ENCODE results near the gene MLXIP.
"Not testable (repeated sequence)": the region's sequence is repeated elsewhere in the genome, so short reads cannot be mapped to it uniquely, and the experiment has no call there.

MLXIP gene

DNA sequence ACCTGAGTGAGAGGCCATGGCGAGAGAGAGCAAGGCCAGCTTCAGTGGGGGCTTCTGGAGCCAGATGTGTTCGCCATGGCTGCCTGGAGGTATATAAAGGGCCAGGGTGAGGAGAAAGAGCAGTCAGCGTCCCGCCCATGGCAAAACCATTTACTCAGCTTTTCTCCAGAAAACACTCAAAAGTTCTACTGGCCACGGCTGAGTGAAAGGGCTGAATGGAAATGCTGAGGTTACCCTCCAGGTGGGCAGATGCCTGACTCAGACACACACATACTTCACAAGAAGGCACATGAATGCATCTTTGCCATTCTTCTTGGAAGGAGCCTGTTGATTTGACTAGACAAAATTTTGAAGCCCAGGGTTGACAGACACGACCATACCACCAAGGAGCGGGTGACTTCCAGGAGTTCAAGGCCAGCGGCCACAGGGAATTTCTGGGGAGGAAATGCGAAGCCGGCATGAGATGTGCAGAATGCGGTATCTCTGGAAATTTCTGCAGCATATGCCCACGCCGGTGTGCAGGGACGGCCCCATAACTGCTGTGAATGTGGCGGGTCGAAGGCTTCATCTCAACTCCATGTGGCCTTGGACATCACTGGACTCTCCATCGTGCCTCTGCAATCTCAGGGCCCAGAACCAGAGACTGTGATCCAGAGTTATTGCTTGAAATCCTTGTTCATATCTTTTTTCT, 95.7 kb downstream of the MLXIP start, which contains the start of gene IL31 (continued):
- TF ChIP-seq, protein P1, sequence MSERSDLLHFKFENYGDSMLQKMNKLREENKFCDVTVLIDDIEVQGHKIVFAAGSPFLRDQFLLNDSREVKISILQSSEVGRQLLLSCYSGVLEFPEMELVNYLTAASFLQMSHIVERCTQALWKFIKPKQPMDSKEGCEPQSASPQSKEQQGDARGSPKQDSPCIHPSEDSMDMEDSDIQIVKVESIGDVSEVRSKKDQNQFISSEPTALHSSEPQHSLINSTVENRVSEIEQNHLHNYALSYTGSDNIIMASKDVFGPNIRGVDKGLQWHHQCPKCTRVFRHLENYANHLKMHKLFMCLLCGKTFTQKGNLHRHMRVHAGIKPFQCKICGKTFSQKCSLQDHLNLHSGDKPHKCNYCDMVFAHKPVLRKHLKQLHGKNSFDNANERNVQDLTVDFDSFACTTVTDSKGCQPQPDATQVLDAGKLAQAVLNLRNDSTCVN (tag by site-specific recombination; optimal IDR thresholded peaks at IDR 0.05): no peak
- TF ChIP-seq REPIN1 (tag by site-specific recombination; IDR thresholded peaks at IDR 0.05; ENCODE audit: low read depth): no peak
- no peak for TF ChIP-seq SP7 (tag by site-specific recombination; IDR thresholded peaks at IDR 0.05)
- TF ChIP-seq ZNF473 (tag by site-specific recombination; IDR thresholded peaks at IDR 0.05): no peak
- no peak for TF ChIP-seq ZNF394 (tag by site-specific recombination; IDR thresholded peaks at IDR 0.05; ENCODE audit: borderline replicate concordance)
- TF ChIP-seq, protein P2, sequence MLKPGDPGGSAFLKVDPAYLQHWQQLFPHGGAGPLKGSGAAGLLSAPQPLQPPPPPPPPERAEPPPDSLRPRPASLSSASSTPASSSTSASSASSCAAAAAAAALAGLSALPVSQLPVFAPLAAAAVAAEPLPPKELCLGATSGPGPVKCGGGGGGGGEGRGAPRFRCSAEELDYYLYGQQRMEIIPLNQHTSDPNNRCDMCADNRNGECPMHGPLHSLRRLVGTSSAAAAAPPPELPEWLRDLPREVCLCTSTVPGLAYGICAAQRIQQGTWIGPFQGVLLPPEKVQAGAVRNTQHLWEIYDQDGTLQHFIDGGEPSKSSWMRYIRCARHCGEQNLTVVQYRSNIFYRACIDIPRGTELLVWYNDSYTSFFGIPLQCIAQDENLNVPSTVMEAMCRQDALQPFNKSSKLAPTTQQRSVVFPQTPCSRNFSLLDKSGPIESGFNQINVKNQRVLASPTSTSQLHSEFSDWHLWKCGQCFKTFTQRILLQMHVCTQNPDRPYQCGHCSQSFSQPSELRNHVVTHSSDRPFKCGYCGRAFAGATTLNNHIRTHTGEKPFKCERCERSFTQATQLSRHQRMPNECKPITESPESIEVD (tag by site-specific recombination; IDR thresholded peaks at IDR 0.05): no peak
- TF ChIP-seq ZFP3 (tag by site-specific recombination; IDR thresholded peaks at IDR 0.05; ENCODE audit: low read depth): no peak
- TF ChIP-seq, protein P3, sequence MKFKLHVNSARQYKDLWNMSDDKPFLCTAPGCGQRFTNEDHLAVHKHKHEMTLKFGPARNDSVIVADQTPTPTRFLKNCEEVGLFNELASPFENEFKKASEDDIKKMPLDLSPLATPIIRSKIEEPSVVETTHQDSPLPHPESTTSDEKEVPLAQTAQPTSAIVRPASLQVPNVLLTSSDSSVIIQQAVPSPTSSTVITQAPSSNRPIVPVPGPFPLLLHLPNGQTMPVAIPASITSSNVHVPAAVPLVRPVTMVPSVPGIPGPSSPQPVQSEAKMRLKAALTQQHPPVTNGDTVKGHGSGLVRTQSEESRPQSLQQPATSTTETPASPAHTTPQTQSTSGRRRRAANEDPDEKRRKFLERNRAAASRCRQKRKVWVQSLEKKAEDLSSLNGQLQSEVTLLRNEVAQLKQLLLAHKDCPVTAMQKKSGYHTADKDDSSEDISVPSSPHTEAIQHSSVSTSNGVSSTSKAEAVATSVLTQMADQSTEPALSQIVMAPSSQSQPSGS (tag by site-specific recombination; IDR thresholded peaks at IDR 0.05; ENCODE audit: low read depth): no peak
- TF ChIP-seq, protein P4, sequence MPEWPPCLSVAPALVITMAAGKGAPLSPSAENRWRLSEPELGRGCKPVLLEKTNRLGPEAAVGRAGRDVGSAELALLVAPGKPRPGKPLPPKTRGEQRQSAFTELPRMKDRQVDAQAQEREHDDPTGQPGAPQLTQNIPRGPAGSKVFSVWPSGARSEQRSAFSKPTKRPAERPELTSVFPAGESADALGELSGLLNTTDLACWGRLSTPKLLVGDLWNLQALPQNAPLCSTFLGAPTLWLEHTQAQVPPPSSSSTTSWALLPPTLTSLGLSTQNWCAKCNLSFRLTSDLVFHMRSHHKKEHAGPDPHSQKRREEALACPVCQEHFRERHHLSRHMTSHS (tag by site-specific recombination; IDR thresholded peaks at IDR 0.05): no peak

DNA sequence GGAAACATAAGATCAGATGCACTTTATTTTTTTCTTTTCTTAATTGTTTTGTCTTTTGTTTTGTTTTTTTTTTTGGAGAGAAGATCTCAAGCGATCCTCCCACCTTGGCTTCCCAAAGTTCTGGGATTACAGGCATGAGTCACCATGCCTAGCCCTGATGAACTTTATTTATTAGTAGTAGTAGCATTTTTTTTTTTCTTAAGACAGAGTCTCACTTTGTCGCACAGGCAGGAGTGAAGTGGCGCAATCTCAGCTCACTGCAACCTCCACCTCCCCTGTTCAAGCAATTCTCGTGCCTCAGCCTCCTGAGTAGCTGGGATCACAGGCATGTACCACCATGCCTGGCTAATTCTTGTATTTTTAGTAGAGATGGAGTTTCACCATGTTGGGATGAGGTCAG, 97.9 kb downstream of the MLXIP start:
- H3K4me1 ChIP-seq (ENCODE audit: control insufficient read depth, insufficient read depth, low read length); H3K4me3 ChIP-seq (ENCODE audit: low read depth, low read length); POLR2A ChIA-PET; H3K9me3 ChIP-seq (ENCODE audit: control insufficient read depth, insufficient read depth, low read depth, low read length); H3K36me3 ChIP-seq (ENCODE audit: control insufficient read depth in 2 of 2, insufficient read depth in 1 of 2, low read length in 2 of 2); H3K27ac ChIP-seq (ENCODE audit: extremely low read depth, low read depth, low read length): not testable (repeated sequence)
- CTCF ChIA-PET: interaction anchor here (0.7 to 2.0 kb wide), 2 partner anchors 14 to 53 kb away, joined by 3 to 8 read pairs; no protein-coding TSS in a partner anchor

DNA sequence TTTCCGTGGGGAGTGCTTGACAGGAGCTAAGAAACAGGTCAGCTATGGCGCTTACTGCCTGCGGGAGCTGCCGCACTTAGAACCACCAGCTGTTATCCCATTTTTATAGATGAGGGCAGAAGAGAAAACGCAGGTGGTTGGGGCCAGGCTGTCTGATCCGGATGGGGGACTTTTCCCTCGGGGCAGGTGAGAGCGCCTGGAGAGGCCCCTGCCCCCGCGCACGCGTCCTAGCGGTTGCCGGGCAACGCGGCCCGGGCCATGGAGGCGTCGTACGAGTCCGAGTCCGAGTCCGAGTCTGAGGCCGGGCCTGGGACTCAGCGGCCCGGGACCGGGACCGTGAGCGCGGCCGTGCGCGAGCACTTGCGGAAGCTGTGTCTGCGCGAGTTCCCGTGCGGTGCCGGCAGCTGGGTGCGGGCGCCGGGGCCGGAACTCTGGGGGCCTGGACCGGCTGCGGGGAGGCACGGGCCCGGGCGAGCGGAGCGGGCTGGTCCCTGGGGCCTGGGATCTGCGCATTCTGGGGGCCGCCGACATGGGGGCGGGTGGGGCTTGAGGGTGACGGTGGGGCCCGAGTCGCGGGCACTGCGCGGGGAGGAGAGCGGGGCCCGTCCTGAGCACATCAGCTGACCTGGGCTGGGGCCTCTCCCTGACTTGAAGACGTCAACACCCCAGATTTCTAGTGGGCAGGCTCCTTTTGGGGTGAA, 104.5 kb downstream of the MLXIP start, which contains the start of gene LRRC43:
Gene LRRC43, plus strand, starts transcription at position 237 of the 701 bp plus-strand sequence. Its CDS starts 22 bp downstream, at position 259.
- no peaks in the 10 kb centered on the region for H3K9me3 ChIP-seq (ENCODE audit: control insufficient read depth, insufficient read depth, low read depth, low read length)
- H3K36me3 ChIP-seq (ENCODE audit: control insufficient read depth in 2 of 2, insufficient read depth in 1 of 2, low read length in 2 of 2): no peaks in the 10 kb centered on the region
- H3K27ac ChIP-seq (ENCODE audit: extremely low read depth, low read depth, low read length): no peak within 1 kb of the TSS
- H3K4me1 ChIP-seq (ENCODE audit: control insufficient read depth, insufficient read depth, low read length): no peaks in the 10 kb centered on the region
- ChIA-PET POLR2A (no interaction called here), CTCF (interaction anchor here (0.7 to 0.9 kb wide), 3 partner anchors 9 to 689 kb away, joined by 3 to 4 read pairs (median 3); no protein-coding TSS in a partner anchor)
- TF ChIP-seq ZNF529 (tag by site-specific recombination; IDR thresholded peaks at IDR 0.05; ENCODE audit: insufficient replicate concordance): no peak
- no peak for TF ChIP-seq ZNF324 (tag by site-specific recombination; IDR thresholded peaks at IDR 0.05)
- TF ChIP-seq, protein P5, sequence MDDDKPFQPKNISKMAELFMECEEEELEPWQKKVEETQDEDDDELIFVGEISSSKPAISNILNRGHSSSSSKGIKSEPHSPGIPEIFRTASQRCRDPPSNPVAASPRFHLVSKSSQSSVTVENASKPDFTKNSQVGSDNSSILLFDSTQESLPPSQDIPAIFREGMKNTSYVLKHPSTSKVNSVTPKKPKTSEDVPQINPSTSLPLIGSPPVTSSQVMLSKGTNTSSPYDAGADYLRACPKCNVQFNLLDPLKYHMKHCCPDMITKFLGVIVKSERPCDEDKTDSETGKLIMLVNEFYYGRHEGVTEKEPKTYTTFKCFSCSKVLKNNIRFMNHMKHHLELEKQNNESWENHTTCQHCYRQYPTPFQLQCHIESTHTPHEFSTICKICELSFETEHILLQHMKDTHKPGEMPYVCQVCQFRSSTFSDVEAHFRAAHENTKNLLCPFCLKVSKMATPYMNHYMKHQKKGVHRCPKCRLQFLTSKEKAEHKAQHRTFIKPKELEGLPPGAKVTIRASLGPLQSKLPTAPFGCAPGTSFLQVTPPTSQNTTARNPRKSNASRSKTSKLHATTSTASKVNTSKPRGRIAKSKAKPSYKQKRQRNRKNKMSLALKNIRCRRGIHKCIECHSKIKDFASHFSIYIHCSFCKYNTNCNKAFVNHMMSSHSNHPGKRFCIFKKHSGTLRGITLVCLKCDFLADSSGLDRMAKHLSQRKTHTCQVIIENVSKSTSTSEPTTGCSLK (tag by site-specific recombination; IDR thresholded peaks at IDR 0.05): no peak
- TF ChIP-seq ZNF596 (tag by site-specific recombination; IDR thresholded peaks at IDR 0.05): no peak
- TF ChIP-seq ZNF155 (tag by site-specific recombination; IDR thresholded peaks at IDR 0.05): no peak
- no peak for TF ChIP-seq ZNF426 (tag by site-specific recombination; IDR thresholded peaks at IDR 0.05)
- TF ChIP-seq, protein P6, sequence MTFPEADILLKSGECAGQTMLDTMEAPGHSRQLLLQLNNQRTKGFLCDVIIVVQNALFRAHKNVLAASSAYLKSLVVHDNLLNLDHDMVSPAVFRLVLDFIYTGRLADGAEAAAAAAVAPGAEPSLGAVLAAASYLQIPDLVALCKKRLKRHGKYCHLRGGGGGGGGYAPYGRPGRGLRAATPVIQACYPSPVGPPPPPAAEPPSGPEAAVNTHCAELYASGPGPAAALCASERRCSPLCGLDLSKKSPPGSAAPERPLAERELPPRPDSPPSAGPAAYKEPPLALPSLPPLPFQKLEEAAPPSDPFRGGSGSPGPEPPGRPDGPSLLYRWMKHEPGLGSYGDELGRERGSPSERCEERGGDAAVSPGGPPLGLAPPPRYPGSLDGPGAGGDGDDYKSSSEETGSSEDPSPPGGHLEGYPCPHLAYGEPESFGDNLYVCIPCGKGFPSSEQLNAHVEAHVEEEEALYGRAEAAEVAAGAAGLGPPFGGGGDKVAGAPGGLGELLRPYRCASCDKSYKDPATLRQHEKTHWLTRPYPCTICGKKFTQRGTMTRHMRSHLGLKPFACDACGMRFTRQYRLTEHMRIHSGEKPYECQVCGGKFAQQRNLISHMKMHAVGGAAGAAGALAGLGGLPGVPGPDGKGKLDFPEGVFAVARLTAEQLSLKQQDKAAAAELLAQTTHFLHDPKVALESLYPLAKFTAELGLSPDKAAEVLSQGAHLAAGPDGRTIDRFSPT (tag by site-specific recombination; IDR thresholded peaks at IDR 0.05): no peak
- no peak for TF ChIP-seq ZNF548 (tag by site-specific recombination; IDR thresholded peaks at IDR 0.05)
- TF ChIP-seq ZNF133 (tag by site-specific recombination; IDR thresholded peaks at IDR 0.05): no peak
- TF ChIP-seq ZNF24 (tag by site-specific recombination; IDR thresholded peaks at IDR 0.05): no peak
- no peak for TF ChIP-seq MEIS1 (CRISPR knock-in tag; IDR thresholded peaks at IDR 0.05; ENCODE audit: borderline replicate concordance)
- no peak for TF ChIP-seq ZNF792 (tag by site-specific recombination; IDR thresholded peaks at IDR 0.05)
- TF ChIP-seq GLI4 (tag by site-specific recombination; IDR thresholded peaks at IDR 0.05): no peak
- no peak within 1 kb of the TSS for H3K4me3 ChIP-seq (ENCODE audit: low read depth, low read length)

Data from HEK293 (cell line).